NCI-H146 (cell line): ENCODE data around the gene ATXN1.

ENCODE experiments used
- DNase-seq: peaks from one replicate; lab custom pipeline; 2025; lab: John Stamatoyannopoulos, UW

ATXN1 gene

DNA sequence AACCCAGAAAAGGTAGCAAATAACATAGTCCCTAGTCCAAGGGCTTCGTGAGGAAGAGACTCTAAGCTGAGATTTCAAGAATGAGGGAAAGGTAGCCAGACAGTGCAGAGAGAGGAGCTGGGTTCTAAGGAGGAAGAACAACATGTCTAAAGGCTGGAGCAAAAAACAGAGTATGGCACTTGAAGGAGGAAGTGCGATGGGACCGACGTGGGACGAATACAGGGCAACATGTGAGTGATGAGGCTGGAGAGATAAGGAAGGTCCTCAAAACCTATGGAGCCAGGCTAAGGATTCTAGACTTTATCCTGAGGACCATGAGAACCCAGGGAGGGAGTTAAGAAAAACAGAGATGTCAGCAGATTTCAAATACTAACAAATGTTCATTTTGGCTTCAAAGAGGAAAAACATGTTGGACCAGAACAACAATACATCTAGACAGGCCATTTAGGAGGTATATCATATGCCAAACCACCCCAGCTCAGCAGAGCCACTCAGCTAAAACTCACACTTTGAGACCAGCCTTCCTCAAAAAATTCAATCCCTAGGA lies 17.5 kb downstream of the ATXN1 start:
- no peak for DNase-seq

DNA sequence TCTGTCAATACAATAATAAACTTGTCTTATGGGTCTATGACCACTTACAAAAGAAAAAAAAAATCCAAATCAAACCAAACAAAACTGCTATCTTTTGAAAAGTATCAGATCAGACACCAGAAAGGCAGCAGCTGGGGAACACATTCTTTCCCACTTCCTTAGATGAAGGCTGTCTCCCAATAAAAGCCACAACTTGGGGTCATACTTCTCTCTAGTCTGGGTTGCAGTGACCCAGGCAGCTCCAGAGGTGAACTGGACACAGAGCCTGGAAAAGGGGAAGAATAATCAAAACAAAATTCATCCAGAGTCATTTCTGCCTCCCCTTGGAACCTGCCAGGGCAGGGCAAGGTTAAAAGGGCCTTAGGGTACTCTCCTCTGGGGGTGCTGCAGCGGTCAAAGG lies 19.1 kb downstream of the ATXN1 start:
- DNase-seq: no peak

DNA sequence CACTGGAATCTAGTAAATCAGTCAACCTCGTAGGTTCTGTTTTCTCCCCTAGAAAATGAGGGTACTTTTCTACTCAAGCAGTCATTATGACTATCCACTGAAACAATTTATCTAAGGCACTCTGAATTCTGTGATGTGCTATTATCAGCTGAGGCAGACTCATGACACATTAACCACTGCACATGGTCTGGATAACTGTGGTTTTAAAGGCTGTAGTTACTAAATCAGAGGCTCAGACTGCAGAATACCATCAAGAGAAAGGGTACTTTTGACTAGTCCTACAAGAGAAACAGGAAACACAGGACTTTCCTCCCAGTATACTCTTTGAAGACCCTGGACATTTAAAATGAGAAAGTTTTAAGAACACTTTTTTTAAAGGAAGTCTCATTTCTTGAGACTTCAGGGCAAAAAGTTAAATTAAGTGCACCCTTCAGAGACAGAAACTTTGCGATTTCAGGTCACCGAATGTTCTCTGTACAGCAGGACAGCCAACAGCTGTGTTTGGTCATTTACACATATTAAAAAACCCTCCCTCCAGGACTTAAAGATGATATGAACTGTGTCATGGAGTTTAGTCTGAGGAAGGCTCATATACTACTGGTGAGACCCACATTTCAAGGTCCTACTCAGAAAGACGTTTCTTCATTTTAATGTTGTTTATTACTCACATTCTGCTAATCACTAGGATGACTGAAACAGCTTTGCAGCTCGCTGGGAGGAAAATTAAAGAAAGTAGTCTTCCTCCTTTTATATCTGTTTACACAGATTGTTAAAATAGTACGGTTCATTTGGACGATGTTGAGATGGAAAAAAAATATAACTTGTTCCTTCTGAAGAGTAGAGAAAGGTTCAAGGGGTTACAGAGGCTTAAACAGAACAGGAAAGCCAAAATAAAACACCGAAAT lies 19.9 kb downstream of the ATXN1 start:
- DNase-seq: no peak

DNA sequence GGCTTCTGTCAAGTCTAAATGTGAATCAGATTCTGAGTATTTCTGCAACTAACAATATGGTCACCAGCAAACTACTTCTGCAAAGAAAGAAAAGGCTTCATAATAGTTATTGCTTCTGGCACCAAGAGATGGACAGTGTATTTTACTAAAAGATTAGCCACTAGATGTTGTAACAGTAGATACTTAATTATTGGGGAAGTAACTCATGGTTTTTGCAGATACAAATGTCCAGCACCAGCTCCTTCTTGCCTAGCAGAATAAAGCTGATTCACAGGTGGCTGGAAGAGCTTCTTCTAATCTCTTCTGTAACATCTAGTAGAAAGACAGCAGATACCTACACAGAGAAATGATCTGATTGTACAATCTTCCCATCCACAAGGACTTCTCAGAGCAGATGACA lies 21.2 kb downstream of the ATXN1 start:
- DNase-seq: no peak

DNA sequence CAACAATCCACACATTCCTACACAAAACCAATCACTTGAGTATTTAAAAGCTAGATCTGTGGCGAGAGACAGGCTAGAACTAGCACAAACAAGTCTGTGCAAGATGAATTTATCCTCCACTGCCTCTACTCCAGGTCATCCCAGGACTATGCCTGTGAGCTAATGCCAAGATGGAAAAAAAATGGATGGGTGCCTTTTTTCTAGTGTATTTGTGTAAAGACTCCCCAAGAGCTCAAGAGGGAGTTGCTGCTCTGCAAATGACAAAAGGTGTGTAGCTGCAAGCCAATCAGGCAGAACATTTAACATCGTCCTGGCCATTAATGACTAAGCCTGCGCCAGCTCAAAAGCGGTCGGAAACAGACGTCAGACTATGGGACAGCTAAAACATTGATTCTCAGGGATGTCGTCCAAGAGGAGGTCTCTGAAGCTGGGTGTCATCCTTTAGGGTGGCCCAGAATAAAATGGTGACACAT lies 21.9 kb downstream of the ATXN1 start:
- DNase-seq: no peak

DNA sequence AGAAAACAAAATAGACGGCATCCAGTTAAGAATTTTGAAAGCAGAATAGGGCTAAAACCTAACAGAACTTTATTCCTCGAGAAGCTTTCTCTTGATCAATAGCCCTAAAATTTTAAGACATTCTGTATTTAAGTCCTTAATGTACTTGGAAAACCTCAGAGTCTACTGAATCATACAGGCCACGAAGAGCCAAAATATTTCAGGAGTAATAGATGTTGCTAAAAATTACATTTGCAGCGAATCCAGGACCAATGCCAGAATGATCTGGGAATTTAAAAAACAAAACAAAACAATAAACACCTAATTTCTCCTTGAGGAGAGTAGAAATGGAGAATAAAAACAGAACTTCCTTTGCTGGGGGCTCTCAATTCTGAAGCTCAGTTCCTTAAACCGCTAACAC lies 23.3 kb downstream of the ATXN1 start:
- no peak for DNase-seq

DNA sequence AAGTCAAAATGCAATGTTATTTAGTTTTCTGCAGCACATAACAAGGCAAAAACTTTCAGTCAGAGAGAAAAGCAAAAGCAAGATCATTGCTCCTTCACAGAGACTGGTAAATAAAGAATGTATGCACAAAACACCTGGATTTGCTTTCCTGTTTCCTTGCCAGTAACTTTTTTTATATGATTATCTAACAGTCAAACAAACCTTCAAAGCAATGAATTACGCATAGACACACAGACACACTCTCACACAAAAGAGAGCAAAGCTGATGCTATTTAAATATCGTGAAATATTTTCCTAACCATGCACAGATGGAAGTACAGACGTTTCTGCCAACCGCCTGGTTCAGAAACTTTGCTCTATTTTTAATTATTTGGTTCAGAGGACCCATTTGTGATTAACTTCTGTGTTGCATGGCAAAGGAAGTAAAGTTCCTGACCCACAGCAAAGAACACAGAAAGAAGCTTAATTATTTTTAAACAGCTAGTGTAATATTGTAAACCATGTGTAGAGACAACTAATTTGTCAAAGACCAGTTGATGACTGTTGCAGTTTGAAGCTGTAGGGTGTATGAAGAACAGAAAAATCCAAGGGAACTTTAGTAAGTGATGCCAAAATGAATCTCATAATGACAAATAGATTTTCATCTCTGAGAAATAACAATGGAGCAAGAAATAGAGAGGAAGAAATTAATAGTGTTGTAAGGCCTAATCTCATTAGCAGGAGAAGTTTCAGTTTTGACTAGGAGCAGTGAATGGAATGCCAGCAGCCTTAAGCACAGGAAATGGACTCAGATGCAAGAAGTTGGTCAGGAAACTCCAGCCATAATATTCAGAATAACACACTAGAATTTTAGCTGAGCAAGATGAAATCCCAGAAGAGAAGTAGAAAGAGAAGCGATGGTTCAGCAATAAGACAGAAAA lies 24.1 kb downstream of the ATXN1 start:
- no peak for DNase-seq

DNA sequence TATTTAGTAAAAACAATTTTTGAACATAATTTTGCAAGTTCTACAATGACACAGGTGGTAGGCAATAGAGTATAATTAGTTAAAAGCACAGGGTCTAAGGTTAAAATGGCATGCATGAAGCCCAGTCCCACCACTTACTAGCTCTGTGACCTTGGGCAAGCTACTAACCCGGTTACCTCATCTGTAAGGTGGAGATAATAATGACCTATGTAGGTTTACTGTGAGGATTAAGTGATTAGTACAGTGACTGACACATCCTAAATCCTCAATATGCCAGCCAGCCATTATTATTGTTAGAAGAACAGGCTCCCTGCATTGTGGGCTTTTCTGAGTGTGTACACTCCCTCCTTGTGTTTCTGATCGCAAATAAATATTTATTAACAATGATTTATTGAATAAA lies 26.2 kb downstream of the ATXN1 start:
- DNase-seq: no peak

DNA sequence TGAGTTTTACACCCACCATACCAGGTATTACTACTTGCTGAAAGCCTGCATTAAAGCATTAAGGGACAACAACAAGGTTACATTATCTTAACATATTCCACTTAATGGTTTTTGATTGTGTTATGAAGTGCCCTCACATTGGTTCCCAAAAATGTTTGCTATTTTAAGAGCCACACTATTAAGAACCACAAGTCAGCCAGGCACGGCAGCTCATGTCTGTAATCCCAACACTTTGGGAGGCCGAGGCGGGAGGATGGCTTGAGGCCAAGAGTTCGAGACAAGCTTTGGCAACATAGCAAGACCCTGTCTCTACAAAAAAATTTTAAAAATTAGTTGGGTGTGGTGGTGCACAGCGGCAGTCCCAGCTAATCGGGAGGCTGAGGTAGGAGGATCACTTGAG lies 28.2 kb downstream of the ATXN1 start:
- DNase-seq: no peak

DNA sequence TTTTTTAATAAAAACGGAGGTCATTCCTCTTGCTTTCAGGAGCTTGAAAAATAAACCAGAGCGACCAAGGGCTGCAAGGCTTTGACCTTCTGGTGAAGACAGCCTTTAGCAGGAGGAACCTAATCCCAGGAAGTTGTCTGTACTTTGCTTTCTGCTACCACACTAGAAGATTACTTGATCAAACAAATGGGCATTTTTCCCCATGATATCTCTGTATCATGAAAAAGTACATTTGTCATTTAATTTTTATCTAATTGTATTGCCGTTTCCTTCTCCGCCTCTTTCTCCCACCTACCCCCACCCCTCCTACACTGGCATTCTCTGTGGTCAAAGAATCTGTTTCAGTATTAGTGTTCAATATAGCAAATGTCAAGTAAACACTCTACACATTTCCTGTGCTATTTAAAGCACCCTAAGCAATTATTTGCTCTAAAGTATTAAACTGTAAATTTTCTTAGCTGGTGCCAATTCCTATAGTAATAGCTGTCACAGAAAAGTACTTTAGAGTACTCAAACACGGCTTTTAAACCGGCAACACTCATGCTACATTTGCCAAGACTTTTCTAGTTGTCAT lies 29.7 kb downstream of the ATXN1 start:
- no peak for DNase-seq

DNA sequence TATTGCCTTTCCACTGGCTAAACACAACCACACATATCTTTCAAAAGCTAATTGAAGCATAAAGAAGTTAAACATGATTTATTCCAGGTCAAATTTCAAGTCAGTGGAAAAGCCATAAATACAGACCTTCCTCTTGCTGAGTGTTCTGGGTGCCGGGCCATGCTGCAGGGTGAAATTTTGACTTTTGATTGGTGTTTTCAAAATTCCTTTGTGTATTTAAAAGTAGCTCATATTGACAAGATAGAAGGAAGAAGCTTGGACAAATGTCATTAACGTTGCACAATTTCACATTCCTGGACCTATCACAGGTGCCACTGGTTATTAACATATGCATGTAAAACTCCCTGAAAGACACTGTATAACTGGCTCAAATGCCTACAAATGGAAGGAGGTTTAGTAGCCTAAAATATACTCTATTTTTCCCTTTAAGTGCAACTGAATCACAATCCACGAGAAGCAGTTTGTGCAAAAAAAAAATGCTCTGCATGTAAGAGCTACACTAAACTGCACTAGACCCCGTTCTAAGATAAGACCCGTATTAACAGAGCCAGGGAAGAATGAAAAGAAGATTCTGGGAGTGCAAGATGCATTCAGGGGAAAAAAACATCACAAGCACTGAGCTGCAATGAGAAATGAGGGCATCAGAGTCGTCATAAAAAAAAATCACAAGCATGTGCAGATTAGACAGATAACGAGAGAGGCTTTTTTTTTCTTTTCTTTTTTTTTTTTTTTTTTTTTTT lies 30.4 kb downstream of the ATXN1 start:
- no peak for DNase-seq

DNA sequence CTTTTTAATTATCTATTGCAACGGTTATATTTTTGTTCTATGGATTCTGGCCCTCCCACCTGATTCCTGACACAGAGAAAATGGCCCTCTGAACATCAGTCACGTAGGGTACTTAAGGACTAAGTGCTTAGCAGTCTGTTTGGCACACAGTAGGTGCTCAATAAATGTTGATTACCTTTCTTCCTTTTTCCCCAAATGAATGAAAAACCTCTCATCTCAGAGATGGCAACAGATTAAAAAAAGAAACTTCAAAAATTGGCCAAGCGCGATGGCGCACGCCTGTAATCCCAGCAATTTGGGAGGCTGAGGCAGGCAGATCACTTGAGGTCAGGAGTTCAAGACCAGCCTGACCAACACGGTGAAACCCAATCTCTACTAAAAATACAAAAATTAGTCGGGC lies 31.5 kb downstream of the ATXN1 start:
- no peak for DNase-seq

DNA sequence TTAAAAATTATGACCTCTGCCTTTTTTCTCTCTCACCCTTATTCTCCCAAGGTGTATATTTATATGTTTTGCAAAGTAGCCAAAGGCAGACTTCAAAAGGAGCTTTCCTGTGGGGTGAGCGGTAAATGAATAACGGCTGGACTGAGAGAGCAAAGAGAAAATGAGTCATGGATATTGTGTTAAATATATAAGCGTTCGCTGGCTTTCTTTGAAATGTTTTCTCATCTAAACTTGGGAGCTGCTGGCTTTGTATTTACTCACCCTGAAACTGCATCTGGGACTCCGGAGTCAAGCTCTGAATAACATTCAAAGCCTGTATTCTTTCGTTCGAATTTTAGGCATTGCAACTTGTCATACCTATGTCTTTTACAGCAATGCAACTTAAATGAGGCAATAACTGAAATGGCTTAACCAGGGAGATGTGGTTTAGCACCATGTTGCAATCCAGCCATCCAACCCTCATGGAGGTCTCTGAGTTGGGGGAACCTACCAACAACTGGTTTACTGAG lies 32.0 kb downstream of the ATXN1 start:
- DNase-seq: no peak

DNA sequence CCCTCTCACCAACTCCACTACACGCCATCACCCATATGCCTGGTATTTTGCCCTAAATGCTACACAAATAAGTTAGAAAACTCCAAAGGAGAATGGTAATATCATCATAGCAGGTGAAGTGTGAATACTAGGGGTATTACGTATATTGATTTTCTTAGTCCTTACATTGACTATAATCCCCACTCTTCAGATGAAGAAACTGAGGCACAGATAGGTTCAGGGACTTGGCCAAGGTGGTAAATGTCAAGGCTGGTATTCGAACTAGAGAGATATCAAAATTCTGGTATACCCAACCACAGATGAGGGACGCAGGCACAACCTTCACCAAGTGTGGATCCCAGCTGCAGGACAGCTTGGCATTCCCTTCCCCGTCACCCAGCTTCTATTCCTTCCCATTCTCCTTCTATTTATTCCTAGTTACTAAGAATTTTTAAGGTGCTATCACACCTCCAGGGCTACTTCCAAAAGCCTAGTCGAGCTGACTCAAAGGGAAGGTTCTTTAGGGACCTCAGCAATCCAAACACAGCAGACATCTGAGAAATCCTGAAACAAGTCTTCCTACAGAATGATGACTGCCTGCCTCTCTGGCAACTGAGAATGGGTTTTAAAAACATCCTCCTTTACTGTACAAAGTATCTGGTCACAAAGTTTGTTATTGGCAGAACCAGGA lies 32.6 kb downstream of the ATXN1 start:
- DNase-seq: no peak

DNA sequence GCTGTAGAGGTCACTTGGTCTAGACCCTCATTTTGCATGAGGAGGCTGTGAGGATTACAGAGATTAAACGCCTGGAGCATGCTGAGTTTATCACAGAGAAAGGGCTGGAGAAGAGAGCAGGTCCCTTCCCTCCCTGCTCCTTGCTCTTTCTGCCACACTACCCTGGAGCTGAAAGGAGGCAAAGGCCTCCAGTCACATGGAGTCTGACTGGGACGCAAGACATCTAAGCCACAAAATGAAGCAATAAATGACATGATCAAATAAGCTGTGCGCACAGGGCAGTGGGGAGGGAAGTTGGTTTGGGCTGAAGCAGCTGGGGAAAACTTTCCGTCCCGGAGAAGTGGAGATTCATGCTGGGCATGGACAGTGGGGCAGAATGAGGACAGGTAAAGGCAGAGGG lies 33.3 kb downstream of the ATXN1 start:
- no peak for DNase-seq

DNA sequence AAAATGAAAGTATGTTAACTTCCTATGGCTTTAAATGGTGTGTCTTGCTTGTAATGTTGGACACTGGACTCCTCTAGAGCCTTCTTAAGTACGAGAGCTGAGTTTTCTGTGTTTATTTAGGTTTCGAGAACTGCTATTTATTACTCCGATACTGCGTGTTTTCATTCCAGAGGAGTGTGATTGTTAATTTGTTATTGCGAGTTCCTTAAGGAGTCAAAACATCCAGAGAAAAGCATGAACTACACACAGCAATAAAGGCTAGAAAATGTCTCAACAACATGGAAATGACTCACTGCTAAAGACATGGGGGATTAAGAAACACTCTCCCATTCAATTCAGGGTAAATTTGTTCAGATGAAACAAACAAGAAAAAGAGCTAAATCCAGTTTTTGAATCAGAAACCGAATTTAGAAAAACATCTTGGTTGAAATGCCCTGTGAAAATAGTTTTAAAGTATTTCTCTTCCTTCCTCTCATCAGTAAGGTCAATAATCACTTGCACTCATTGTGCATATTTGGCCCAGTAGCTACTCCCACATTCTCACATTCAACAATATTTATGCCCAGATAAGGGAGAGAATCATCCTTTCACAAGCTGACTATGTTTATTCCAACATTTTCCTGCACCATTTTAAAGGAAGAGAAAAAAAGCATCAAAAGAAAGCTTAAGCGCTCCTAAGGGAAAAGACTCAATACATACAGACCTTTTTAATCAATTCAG lies 36.0 kb downstream of the ATXN1 start:
- DNase-seq: no peak

DNA sequence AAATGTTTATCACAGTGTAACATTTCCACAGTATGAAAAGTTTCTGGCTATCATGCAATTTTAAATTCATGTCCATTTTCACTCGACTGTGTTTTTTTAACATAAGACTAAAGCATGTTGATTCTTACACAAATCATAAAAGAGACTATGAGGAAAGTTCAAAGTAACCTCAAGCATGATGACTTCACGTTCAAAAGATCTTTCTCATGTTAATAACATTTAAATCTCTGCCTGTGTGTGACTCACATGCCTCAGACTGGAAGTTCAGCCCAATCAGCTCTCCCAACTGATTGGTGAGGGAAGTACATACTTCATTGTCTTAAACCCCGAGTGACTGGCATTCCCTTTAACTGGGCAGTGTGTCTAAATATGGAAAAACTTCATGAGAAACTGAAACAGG lies 37.4 kb downstream of the ATXN1 start:
- DNase-seq: no peak

DNA sequence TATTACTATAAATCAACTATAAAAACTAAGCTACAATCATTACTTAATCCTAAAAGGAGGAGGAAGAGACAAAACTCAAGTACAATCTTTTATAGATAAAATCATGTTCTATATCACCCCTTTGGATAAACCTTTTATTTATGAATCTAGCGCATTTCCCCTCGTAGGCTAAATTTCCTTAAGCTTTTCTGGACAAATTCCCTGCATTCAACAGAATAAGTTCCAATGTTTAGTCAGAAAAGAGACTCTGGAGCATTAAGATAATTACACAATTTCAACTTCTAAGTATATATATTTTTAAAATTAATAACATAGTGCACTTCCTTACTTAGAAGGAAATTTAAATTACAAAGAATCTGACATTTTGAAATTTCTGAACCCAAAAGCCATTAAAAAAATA lies 37.9 kb downstream of the ATXN1 start:
- no peak for DNase-seq

DNA sequence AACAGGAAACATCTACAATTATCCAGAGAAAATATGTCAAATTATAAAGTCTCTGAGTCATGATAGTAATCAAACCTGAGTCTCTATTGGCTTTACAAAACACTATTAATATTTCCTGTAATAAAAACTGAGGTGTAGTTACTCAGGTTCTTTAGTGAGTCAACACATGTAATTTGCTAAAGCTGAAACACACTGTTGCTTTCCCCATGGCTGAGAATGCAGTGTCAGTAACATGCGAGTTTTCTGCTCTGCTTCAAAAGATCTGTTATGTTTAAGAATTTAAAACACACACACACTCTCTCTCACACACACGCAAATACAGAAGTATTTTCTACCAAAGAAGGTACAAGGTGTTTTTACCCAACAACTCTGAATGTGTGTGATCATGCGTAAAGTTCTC lies 38.6 kb downstream of the ATXN1 start:
- DNase-seq: no peak

DNA sequence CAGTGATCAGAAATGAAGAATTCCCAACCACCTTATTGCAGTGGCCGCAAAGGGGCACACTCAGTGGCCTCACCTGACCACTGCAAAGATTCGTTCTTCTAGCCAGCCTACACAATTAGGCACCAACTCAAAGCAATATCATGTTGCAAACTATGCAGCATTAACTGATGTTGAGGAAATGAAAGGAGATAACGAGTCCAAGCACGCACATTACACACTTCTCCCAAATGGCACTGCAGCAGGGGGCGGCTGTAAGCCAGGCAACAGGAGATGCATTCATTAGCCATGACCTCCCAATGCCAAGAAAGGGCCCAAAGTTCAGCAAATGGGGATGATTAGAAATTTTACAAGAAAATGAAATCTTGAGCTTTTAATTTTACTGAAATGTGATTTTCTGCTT lies 39.3 kb downstream of the ATXN1 start:
- peak; percentile 74 for DNase-seq
